ENCODE measurements around the gene CDC25B. TPM values are rescaled to one million over a fixed set of nuclear protein-coding genes. Genes with fewer than 3 reads are reported as not detected.

The CDC25B gene
- total and polyA plus RNA-seq, 10 of the 15 experiments (the other 5 are each of a cell fraction or from before 2014, with no cell fraction given): 4.6 to 58.8 (median 24.6) TPM

DNA sequence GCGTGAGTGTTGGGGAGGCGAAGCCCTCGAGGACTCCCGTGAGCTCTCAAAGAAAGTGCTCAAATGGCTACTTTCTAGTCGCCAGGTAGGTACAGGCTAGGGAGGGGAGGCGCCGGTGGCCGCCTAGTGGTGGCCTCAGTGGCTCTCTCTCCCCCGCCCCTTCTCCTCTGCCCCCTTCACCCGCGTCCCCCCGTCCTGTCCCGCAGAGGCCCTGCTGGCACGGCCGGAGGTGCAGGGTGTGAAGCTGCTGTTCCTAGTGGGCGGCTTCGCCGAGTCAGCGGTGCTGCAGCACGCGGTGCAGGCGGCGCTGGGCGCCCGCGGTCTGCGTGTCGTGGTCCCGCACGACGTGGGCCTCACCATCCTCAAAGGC, 44.8 kb upstream of the CDC25B start:
- H3K27ac ChIP-seq (ENCODE audit: control insufficient read depth, insufficient read depth): no peak overlapping the region
- no peaks in the 10 kb centered on the region for H3K27me3 ChIP-seq (replicated peaks in 1 of 2; ENCODE audit: control insufficient read depth in 2 of 2, insufficient read depth in 2 of 2, low read length in 1 of 2)
- no peak for TF ChIP-seq ZSCAN29 (IDR thresholded peaks at IDR 0.05)
- TF ChIP-seq RAD21 (IDR thresholded peaks at IDR 0.05; ENCODE audit: insufficient read depth, low read depth, low read length): no peak
- TF ChIP-seq HDAC2 (IDR thresholded peaks at IDR 0.05): no peak
- TF ChIP-seq FOS (IDR thresholded peaks at IDR 0.05; ENCODE audit: borderline replicate concordance, extremely low read depth, insufficient read length): no peak
- TF ChIP-seq, protein P1, sequence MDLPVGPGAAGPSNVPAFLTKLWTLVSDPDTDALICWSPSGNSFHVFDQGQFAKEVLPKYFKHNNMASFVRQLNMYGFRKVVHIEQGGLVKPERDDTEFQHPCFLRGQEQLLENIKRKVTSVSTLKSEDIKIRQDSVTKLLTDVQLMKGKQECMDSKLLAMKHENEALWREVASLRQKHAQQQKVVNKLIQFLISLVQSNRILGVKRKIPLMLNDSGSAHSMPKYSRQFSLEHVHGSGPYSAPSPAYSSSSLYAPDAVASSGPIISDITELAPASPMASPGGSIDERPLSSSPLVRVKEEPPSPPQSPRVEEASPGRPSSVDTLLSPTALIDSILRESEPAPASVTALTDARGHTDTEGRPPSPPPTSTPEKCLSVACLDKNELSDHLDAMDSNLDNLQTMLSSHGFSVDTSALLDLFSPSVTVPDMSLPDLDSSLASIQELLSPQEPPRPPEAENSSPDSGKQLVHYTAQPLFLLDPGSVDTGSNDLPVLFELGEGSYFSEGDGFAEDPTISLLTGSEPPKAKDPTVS (IDR thresholded peaks at IDR 0.05; ENCODE audit: low read depth, low read length): no peak
- no peak overlapping the region for H3K9ac ChIP-seq (ENCODE audit: control insufficient read depth, insufficient read depth, low read length)
- no peak for DNase-seq (ENCODE audit: low read depth, low spot score)
- ATAC-seq: no peak
- H2AFZ ChIP-seq (ENCODE audit: control insufficient read depth, low read depth, low read length): no peak overlapping the region
- ChIA-PET POLR2A (no interaction called here), SMC1A (ENCODE audit: uncharacterized antibody, unreplicated experiment) (interaction anchor here (0.9 to 2.7 kb wide), 3 partner anchors 17 to 36 kb away, joined by 3 to 12 read pairs (median 3); partner anchors contain the start of gene ADISSP), CTCF (interaction anchor here (1.0 to 1.9 kb wide), 4 partner anchors 17 to 165 kb away, joined by 3 to 9 read pairs (median 4); partner anchors contain the start of gene ADISSP), RAD21 (ENCODE audit: unreplicated experiment) (interaction anchor here (0.9 kb wide), 1 partner anchor 16 kb away, joined by 3 read pairs; the partner anchor contains the start of gene ADISSP)
- H3K36me3 ChIP-seq (ENCODE audit: control insufficient read depth in 2 of 2, insufficient read depth in 2 of 2, low read length in 1 of 2): no peaks in the 10 kb centered on the region; a peak in 1 of 4 replicates
- no TSS peak for BruUV-seq (replicated peaks)
- intact Hi-C loops (cut with micrococcal nuclease; ENCODE audit: unreplicated experiment) (no loop called here), in situ Hi-C loops (cut with MboI) (no loop called here)
- H3K4me2 ChIP-seq (ENCODE audit: control insufficient read depth, insufficient read depth): peak overlapping the region; percentile 33; the same call in 1 of the 2 replicates
- no peaks in the 10 kb centered on the region for H3K79me2 ChIP-seq (ENCODE audit: control insufficient read depth, insufficient read depth, low read length)
- 99% methylated on average over 21 of the region's 31 CpGs for WGBS (ENCODE audit: insufficient coverage, insufficient replicate concordance, low lambda C conversion rate, missing lambda C conversion rate)
- no peaks in the 10 kb centered on the region for H3K4me1 ChIP-seq (ENCODE audit: control insufficient read depth, insufficient read depth, low read length)
- FAIRE-seq: no peak
- H3K9me3 ChIP-seq (replicated peaks; ENCODE audit: control insufficient read depth, insufficient read depth, low read length): no peaks in the 10 kb centered on the region
- no peaks in the 10 kb centered on the region for H4K20me1 ChIP-seq (ENCODE audit: control insufficient read depth, insufficient read depth)
- no peak overlapping the region for H3K4me3 ChIP-seq

Data from GM12878 (cell line).